Occipital lobe (tissue), 2 donors: ENCODE results near the gene CDC37. TPM values are rescaled to one million over a fixed set of nuclear protein-coding genes. Genes with fewer than 3 reads are reported as not detected.
"Not testable (repeated sequence)": the region's sequence is repeated elsewhere in the genome, so short reads cannot be mapped to it uniquely, and the experiment has no call there.

ENCODE experiments used
- DNase-seq: peaks from one replicate; lab custom pipeline; 2025; lab: John Stamatoyannopoulos, UW
- total RNA-seq: library from RNA; depleted of rRNA; stranded (reverse); fragments of >200 nt; gene quantifications from one replicate; pipeline ENCODE4 v1.2.3, GENCODE V29; 2014

Gene CDC37
- total RNA-seq, 1 donor from 2014 or later = 43.7 TPM

- DNase-seq = no peak
These were observed 8.3 kb downstream of the CDC37 start for GRCh38 chr19:10395003-10395402.

DNA sequence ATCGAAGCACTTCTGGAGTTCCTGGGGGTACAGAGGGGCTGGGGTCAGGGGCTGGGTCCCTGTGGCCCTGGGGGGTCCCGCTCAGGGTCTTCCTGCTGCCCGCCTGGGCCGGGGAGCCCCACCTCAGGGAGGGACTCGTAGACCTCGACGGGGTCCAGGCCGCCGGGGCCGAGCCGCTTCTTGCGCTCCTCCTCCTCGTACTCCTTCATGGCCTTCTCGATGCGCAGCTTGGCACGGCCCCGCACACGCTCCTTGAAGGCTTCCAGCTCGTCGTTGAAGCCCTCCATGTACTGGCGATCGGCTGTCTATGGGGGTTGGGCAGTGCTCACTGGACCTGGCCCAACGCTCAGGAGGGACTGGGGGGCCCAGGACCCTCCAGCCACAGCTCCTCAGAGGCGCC lies 10.2 kb downstream of the CDC37 start:
- DNase-seq = no peak

DNA sequence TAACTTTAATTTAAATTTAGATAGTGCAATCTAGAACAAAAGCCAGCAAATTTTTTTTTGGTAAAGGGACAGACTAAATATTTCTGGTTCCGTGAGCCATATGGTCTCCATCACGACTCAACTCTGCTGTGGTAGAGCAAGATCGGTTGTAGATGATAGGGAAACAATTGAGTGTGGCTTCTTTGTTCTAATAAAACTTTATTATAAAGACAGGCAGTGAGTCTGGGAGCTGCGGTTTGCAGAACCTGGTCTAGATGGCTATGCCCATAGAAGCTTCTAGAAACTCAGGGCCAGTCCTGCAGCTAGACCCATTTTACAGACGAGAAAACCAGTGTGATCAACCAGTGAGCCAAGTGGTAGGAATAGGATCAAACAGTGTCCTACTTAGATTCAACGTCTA lies 11.2 kb downstream of the CDC37 start:
- no peak for DNase-seq

GRCh38 chr19:10390652-10391286 lies 12.6 kb downstream of the CDC37 start:
- DNase-seq = no peak

DNA sequence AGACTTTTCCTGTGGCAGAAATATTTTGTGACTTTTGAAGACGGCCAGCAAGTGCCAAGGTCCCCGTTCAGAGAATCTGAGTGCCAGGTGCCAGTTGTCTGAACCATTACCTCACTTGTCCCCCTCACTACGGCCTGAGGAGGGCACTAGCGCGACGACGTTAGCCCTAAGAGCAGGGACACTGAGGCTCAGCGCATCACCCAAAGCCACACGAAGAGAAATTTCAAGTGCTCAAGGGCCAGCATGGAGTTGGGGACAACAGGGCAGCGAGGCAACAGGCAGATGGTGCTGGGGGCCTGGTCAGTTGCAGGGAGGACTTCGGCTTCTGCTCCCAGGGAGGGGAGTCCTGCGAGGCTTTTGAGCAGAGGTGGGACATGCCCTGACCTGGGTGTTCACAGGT lies 13.5 kb downstream of the CDC37 start:
- DNase-seq = no peak

DNA sequence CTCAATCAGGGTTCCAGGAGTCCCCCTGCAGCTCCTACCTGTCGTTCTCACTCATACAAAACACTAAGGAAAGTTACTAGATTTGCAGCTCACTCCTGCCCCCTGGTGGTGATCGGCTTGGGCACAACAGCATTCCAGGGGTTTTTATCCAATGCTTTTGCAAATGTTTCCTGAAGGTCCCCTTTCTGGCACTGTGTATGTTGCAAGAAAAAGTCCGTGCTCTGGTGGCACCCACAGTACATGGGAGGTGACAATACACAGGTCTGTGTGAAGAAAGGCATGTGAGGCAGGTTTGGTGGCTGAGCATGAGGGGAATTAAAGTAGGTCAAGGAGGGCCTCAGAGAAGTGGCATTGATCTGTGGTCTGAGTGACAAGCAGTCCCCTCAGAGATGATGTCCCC lies 14.4 kb downstream of the CDC37 start:
- peak; percentile 39 for DNase-seq

DNA sequence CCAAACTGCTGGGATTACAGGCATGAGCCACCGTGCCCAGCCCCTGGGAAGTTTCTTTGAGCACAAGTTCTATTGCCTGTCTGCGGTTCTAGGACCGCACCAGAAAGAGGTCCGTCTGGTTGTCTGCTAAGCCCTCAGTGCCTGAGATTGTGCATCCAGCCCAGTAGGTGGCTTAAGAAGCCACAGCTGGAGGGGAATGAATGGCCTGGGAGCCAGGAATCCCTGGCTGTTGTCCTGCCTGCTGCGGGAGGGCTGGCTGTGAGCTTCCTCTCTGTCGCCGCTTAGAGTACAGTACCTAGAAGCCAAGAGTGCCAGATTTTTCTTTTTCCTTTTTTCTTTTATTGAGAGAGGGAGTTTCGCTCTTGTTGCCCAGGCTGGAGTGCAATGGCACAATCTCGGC lies 18.8 kb downstream of the CDC37 start:
- DNase-seq = no peak

DNA sequence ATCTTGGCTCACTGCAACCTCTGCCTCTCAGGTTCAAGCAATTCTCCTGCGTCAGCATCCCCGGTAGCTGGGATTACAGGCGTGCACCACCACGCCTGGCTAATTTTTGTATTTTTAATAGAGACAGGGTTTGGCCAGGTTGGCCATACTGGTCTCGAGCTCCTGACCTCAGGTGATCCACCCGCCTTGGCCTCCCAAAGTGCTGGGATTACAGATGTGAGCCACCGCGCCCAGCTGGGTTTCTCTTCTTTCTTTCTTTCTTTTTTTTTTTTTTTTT lies 20.2 kb downstream of the CDC37 start:
- not testable (repeated sequence) for DNase-seq

GRCh38 chr19:10380313-10381102 lies 22.8 kb downstream of the CDC37 start, which contains the start of gene TYK2:
Gene TYK2, minus strand, starts transcription at chr19:10380572. Its CDS starts 2,166 bp downstream, at chr19:10378406.
- peak; percentile 95 for DNase-seq

DNA sequence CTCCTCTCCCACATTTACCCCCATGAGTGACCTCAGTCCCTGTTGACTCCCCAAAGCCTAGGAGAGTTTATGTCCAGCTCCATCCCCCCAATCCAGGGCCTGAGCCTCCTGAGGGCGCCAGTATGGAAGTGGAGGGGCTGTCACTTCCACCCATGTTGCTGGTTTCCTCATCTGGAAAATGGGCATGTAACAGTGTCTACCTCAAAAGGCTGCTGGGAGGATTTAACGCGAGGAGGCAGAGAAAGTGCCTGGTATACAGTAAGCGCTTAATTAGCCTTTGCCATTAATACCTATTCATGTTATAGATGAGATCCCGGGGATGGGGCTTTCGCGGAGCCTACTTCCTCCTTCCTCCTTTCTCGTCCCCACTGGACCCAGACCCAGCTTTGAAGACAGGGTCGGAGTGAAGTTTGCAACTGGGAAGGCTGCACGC lies 23.4 kb downstream of the CDC37 start:
- no peak for DNase-seq

- DNase-seq = no peak
These were observed 25.2 kb downstream of the CDC37 start for GRCh38 chr19:10378124-10378523.

- not testable (repeated sequence) for DNase-seq
These were observed 26.2 kb downstream of the CDC37 start for GRCh38 chr19:10377140-10377640.

DNA sequence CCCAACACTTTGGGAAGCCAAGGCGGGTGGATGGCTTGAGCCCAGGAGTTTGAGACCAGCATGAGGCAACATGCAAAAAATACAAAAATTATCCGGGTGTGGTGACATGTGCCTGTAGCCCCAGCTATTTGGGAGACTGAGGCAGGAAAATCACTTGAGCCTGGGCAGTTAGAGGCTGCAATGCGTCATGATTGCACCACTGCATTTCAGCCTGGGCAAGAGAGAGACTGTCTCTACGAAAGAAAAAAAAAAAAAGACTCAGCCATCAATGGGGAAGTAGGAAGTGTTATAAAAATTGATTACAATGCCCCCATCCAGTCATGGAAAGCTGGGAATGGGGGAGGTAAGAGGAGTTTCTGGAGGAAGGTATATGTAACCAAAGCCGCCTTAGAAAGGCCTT lies 28.4 kb downstream of the CDC37 start:
- DNase-seq = no peak

GRCh38 chr19:10372690-10373089 lies 30.7 kb downstream of the CDC37 start:
- no peak for DNase-seq

- no peak for DNase-seq
These were observed 35.1 kb downstream of the CDC37 start for GRCh38 chr19:10368101-10368803.

DNA sequence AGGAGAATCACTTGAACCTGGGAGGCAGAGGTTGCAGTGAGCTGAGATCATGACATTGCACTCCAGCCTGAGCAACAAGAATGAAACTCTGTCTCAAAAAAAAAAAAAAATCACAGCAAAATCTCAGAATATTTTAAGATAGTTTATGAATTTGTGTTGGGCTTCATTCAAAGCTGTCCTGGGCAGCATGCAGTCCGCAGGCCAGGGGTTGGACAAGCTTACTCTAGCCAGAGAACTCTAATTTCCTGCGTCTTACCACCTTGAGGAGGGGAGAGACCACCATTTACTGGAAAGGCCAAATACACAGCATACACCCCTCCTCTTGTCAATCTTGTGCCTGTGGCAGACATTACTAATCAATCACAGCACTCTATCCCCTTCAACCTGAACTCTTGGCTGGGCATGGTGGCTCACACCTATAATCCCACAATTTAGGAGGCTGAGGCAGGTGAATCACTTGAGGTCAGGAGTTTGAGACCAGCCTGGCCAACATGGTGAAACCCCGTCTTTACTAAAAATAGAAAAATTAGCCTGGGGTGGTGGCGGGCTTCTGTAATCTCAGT lies 36.3 kb downstream of the CDC37 start:
- not testable (repeated sequence) for DNase-seq

DNA sequence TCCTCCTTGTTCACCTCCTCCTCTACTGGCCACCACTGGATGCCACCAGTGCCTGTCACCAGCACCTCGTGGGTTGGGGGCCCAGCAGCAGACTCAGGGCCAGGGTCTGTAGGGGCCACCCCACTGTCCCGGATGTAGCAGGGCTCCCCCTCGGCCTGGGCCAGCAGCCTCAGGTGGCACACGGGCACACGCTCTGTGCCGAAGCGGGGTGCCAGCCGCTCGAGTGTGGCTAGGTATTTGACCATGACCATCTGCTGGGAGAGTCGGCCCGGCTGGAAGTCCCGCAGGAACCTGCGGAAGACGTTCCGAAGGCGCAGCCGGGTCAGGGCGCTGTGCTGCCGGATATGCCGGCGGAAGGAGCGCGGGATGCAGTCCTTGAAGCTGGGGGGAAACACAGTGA lies 37.8 kb downstream of the CDC37 start:
- no peak for DNase-seq

DNA sequence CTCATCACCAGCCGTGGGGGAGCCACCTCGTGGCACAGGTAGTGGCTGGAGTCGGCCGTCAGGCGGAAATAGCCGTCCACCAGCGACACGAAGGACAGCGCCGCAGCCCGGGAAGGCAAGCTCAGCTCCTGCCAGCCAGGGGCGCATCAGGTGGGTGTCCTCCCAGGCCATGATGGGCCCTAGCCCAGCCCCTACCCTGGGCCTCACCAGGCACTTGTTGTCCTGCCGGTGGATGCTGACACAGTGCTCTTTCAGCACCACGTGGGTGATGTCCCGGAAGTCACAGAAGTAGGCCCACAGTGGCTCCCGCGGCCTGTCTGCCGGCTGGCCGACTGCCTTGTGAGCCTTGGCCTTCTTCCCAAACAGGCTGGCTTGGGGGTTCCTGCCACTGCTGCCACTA lies 38.7 kb downstream of the CDC37 start:
- no peak for DNase-seq

- DNase-seq = no peak
These were observed 39.5 kb downstream of the CDC37 start for GRCh38 chr19:10363789-10364281.

GRCh38 chr19:10362259-10362658 lies 41.1 kb downstream of the CDC37 start:
- no peak for DNase-seq

- no peak for DNase-seq
These were observed 41.8 kb downstream of the CDC37 start for GRCh38 chr19:10361569-10362011.

DNA sequence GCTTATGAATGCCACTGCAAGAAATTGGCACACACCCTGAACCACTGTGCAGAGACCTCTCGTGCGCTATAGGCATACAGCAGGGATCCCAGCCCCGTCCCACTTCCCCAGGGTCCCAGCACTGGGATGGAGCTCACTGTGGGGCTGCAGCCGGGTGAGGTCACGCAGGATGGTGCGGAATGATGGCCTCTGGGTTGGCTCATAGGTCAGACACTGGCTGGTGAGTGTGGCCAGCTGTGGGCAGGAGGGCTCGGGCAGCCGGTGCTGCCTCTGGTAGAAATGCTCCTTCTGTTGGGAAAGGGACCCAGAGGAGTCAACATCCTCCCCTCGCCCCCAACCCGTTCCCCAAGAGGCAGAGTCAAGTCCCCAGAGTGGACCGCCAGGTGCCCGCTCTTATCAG lies 46.9 kb downstream of the CDC37 start:
- no peak for DNase-seq
